HG02938 (cell line): ENCODE measurements around the gene OR2A14.
A peak's percentile ranks its signal among the peaks of the same experiment; 100 is the strongest.
"Not testable (repeated sequence)": the region's sequence is repeated elsewhere in the genome, so short reads cannot be mapped to it uniquely, and the experiment has no call there.

Source experiments
- ATAC-seq: cut with Tn5 transposase; IDR thresholded peaks from one replicate; pipeline ENCODE4 v1.9.1; 2021; ENCODE audit warnings: mild to moderate bottlenecking, moderate library complexity; ENCODE audit not compliant: unreplicated experiment

The OR2A14 gene

DNA sequence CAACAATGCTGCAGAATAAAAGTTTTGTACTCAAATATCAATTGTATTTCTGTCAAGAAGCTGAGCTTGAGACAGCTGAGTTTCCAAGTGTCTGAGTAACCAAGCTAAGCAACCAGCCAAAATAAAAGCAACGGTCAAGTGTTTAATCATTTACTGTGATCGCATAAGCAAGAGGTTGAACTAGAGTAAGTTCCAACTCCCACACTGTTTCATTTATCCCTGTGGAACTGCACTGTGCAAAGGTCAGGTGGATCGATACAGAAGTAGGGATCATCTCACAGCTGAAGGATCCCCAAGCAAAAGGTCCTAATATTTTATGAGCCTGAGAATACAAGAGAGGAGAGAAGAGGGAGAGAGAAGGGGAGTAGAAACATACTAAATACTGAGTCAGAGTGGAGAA lies 21.4 kb downstream of the OR2A14 start:
- ATAC-seq = no peak

DNA sequence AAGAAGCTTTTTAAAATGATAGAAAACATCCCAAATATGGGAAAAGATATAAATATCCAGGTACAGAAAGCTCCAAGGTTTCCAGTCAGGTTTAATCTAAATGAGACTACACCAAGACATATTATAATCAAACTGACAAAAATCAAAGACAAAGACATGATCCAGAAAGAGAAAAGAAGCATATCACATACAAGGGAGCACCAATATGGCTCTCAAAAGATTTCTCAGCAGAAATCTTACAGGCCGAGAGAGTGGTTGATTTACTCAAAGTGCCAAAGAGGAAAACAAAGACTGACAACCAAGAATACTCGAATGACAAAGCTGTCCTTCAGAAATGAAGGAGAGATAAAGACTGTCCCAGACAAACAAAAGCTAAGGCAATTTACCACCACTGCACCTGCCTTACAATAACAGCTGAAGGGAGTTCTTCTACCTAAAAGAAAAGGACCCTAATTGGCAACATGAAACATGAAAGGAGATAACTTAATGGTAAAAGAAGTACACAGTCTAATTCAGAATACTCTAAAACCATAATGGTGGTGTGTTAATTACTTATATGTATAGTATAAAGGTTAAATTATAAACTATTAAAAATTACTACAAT lies 25.4 kb downstream of the OR2A14 start:
- ATAC-seq = no peak

DNA sequence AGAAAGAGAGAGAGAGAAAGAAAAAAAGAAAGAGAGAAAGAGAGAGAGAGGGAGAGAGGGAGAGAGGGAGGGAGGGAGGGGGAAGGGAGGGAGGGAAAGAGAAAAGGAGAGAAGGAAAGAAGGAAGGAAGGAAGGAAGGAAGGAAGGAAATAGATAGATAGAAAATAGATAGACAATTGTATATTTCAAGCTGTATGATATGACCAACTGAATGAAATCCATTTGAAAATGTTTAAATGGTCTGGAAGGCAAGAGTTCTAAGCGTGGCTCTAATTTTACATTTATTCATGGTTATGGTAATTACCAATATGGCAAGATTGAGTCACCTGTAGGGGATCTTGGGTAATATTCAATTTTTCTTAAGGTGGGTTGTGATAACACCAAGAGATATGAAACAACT lies 35.9 kb downstream of the OR2A14 start:
- no peak for ATAC-seq

DNA sequence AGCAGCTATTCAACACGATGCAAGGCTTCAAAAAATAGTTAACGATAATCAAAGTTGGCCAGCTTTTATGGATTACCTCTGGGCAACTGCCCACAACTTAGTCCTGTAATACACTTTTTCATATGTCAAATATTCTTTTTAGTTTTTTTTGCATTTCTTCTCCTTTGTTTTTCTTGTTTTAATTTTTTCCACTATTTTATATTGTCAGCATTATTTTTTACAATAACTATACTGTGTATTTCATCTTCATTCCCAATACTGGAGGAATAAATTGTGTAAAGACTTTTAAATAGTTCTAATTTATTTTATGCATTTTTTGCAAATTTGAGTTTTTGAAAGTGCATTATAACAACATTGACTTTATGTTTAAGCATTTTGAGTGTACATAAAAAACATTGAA lies 41.8 kb downstream of the OR2A14 start:
- ATAC-seq = no peak

DNA sequence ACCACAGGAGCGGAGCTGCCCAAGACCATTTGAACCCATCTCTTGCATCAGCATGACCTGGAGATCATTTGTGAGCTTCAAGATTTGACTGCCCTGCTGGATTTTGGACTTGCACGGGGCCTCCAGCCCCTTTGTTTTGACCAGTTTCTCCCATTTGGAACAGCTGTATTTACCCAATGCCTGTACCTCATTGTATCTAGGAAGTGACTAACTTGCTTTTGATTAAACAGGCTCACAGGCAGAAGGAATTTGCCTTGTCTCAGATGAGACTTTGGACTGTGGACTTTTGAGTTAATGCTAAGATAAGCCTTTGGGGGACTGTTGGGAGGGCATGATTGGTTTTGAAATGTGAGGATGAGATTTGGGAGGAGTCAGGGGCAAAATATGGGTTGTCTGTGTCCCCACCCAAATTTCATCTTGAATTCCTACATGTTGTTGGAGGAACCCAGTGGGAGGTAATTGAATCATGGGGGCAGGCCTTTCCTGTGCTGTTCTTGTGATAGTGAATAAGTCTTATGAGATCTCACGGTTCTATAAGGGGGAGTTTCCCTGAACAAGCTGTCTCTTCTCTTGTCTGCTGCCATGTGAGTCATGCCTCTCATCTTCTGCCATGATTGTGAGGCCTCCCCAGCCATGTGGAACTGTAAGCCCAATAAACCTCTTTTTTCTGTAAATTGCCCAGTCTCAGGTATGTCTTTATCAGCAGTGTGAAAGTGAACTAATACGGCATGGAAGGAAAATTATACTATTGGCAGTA lies 48.8 kb downstream of the OR2A14 start:
- not testable (repeated sequence) for ATAC-seq

DNA sequence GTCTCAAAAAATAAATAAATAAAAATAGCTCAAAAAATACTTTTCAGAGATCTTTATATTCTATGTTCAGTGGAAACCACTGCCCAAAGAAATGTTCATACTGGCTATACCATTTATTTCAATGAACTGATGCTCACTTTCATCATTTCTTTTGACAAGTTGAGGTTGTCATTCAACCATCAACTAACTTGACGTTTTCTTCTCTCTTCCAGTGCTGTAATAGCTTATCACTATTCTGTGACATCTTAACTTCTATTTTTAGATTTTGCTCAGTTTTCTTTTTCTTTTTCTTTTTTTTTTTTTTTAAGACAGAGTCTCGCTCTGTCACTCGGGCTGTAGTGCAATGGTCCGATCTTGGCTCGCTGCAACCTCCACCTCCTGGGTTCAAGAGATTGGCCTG lies 51.6 kb downstream of the OR2A14 start:
- ATAC-seq = no peak

DNA sequence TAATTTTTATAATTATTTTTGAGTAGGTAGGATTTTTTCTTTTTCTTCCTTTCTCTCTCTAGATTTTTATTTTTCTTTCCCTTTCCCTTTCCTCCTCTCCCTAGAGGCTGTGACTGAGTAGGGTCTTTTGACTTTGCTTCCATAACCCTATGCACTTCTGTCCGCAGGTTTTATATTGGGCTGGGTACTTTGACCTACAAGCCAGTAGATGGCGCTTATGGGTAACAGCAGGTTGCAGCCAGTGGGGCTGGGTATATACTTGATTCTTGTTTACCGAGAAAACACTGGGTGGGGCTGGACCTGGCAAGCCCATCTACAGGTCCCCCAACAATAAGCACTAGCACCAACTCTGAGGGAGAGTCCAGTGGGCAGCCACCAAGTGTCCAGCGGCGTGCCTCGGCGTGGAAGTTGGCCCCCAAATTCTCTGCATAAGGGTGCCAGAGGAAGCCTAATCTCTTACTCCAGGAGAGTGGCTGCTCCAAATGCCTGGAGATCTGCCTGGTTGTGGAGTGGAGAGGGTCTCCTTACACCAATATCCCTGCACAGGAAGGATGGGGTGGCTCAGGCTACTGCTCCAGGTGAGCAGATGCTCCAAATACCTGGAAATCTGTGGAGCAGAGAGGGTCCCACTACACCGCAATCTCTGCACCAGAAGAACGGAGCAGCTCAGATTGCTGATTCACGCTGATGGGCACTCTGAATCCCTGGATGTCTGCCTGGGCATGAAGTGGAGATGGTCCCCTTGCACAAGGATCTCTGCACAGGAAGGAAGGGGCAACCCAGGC lies 55.6 kb downstream of the OR2A14 start:
- peak; percentile 98 for ATAC-seq

DNA sequence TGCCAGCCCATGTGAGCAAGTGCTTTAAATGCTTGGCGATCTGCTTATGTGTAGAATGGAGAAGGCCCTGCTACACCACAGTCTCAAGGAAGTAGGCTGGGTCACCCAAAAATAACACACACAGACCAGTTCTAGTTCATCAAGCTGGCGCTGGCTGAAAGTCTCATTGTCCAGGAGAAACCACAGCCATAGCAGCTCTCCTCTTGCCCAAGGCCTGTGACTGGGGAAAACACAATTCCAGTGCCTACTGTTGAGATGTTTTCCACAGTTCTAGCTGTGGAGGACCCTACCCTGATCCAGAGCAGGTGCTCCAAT lies 56.1 kb downstream of the OR2A14 start:
- ATAC-seq = not testable (repeated sequence)
